Neural progenitor cell (in vitro differentiated cells): Measurements from ENCODE around the gene ROR2.

Source experiments
- CTCF ChIP-seq: fragments of 200-600 bp; sonication (generic); IDR thresholded peaks from 2 replicates; pipeline ENCODE4 v1.5.1; 2017; ENCODE audit warnings: antibody characterized with exemption, mild to moderate bottlenecking
- EZH2phosphoT487 ChIP-seq: fragments of 200-600 bp; sonication (generic); IDR thresholded peaks from 2 replicates; pipeline ENCODE4 v1.6.1; 2017; ENCODE audit warnings: antibody characterized with exemption

GRCh38 chr9:91517801-91518200 is 432.2 kb downstream of the ROR2 start:
- TF ChIP-seq CTCF, result no peak
- no peak for TF ChIP-seq EZH2phosphoT487
